ENCODE measurements around the gene STK32B.

STK32B gene

DNA sequence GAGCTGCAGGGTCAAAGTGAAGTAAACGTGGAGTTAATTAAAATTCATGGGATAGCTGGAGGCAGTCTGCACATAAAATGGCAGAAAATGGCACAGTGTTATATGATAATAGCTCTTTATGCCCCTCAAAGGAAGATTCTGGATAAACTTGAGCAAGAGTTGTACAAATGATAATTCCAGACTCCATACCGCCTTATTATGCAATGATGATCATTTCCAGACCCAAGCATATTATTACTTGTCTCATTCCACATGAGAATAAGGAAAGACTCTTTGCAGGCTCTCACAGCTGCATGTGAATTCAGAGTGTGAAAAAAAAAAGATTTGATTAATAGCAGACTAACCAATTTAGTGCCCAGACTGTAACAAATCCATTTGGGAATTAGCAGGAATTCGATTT is 105.4 kb downstream of the STK32B start:
- H3K36me3 ChIP-seq = no peaks in the 10 kb centered on the region
- no peaks in the 10 kb centered on the region; the same call in 1 of the 2 replicates for H3K9me3 ChIP-seq
- TF ChIP-seq, protein P1, sequence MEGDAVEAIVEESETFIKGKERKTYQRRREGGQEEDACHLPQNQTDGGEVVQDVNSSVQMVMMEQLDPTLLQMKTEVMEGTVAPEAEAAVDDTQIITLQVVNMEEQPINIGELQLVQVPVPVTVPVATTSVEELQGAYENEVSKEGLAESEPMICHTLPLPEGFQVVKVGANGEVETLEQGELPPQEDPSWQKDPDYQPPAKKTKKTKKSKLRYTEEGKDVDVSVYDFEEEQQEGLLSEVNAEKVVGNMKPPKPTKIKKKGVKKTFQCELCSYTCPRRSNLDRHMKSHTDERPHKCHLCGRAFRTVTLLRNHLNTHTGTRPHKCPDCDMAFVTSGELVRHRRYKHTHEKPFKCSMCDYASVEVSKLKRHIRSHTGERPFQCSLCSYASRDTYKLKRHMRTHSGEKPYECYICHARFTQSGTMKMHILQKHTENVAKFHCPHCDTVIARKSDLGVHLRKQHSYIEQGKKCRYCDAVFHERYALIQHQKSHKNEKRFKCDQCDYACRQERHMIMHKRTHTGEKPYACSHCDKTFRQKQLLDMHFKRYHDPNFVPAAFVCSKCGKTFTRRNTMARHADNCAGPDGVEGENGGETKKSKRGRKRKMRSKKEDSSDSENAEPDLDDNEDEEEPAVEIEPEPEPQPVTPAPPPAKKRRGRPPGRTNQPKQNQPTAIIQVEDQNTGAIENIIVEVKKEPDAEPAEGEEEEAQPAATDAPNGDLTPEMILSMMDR (IDR thresholded peaks at IDR 0.05; ENCODE audit: low read depth, low read length) = no peak
- H3K4me1 ChIP-seq = no peaks in the 10 kb centered on the region
- H3K27me3 ChIP-seq = no peaks in the 10 kb centered on the region
- no peak for DNase-seq
- H3K4me3 ChIP-seq (ENCODE audit: low read depth, low read length) = no peak overlapping the region

DNA sequence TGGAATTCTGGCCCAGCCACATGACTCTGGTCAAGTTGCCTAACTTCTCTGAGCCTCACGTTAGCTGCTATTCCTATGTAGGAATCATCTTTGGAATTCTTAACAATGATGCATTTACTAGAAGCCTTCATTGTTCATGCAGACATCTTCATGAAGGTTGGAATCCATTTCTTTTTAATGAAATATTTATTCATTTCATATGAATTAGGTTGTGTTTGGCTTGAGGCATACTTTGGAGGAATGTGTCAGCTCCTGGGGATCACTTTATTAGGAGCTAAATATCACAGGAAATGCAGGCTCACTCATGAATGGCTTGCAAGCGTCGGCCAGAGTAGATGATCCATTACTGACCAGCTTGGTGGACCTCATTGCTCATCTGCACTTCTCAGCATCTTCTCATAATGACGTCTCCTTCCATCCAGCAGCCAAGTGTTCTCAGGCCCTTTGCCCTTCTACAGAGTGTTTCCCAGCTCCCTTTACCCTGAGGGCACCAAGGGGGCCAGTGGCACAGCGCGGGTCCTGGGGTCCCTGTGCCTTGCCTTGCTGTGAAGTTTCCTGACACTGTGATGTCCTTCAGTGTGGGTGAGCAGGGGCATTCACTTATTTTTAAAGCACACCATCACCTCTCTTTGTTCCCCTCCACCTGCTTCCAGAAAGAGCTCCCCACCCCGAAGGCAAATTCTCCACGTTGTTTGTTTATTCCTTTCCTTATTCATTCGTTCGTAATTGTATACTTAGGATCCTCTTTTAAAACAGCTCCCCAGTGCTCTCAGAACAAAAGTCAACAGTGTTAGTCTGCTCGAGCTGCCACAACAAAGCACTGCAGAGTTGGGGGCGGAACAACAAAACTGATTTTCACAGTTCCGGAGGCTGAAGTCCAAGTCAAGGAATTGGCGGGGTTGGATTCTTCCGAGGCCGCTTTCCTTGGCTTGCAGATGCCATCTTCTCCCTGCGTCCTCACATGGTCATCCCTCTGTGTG is 106.8 kb downstream of the STK32B start:
- Histone ChIP-seq H3K4me1 (no peaks in the 10 kb centered on the region), H3K9me3 (no peaks in the 10 kb centered on the region; the same call in 1 of the 2 replicates), H3K36me3 (no peaks in the 10 kb centered on the region), H3K27me3 (no peaks in the 10 kb centered on the region), H3K4me3 (ENCODE audit: low read depth, low read length) (no peak overlapping the region)
- TF ChIP-seq, protein P1 (IDR thresholded peaks at IDR 0.05; ENCODE audit: low read depth, low read length) = no peak
- DNase-seq = no peak

- Histone ChIP-seq H3K9me3 (no peaks in the 10 kb centered on the region; the same call in 1 of the 2 replicates), H3K36me3 (no peaks in the 10 kb centered on the region), H3K4me3 (ENCODE audit: low read depth, low read length) (no peak overlapping the region), H3K4me1 (no peaks in the 10 kb centered on the region), H3K27me3 (no peaks in the 10 kb centered on the region)
- no peak for DNase-seq
- TF ChIP-seq, protein P1 (IDR thresholded peaks at IDR 0.05; ENCODE audit: low read depth, low read length) = no peak
These were observed 107.5 kb downstream of the STK32B start for GRCh38 chr4:5158825-5159224.

- DNase-seq = no peak
- TF ChIP-seq, protein P1 (IDR thresholded peaks at IDR 0.05; ENCODE audit: low read depth, low read length) = no peak
- no peak overlapping the region for H3K4me3 ChIP-seq (ENCODE audit: low read depth, low read length)
- H3K4me1 ChIP-seq = no peaks in the 10 kb centered on the region
- no peaks in the 10 kb centered on the region for H3K27me3 ChIP-seq
- H3K9me3 ChIP-seq = no peaks in the 10 kb centered on the region; the same call in 1 of the 2 replicates
- no peaks in the 10 kb centered on the region for H3K36me3 ChIP-seq
These were observed 109.4 kb downstream of the STK32B start for GRCh38 chr4:5160668-5161067.

DNA sequence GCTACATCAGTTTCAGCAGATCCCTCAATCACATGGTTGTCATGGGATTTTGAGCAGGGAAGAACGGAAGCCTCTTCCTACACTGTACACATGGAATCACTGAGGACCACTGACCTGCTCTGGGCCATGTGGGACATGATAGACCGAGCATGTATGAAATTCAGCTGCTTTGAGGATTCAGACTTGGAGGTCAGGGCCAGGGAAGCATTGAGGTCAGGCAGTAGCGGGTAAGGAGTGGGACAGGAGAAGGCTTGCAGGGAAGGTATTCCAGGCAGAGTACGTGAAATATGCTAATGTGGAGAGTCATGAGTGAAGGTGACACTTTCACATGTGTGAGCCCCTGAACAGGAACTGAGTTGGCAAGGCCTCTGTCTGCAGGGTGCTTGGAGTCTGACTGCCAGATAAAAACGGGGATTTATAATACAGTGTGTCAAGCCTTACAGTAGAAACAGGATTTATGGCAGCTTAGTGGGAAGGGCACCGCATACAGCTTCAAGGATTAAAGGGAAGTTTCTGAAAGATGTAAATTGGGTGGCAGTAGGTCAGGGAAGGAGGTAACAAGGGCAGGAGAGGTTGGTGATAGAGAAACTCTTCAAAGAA is 111.7 kb downstream of the STK32B start:
- H3K36me3 ChIP-seq = no peaks in the 10 kb centered on the region
- TF ChIP-seq, protein P1 (IDR thresholded peaks at IDR 0.05; ENCODE audit: low read depth, low read length) = no peak
- H3K9me3 ChIP-seq = no peaks in the 10 kb centered on the region; the same call in 1 of the 2 replicates
- H3K4me3 ChIP-seq (ENCODE audit: low read depth, low read length) = no peak overlapping the region
- H3K4me1 ChIP-seq = no peaks in the 10 kb centered on the region
- no peaks in the 10 kb centered on the region for H3K27me3 ChIP-seq
- no peak for DNase-seq

Measured in BE2C (cell line).